ENCODE results near the gene BUD31.

Gene BUD31

GRCh38 chr7:99420213-99420612 lies 11.4 kb downstream of the BUD31 start:
- no peak for DNase-seq (ENCODE audit: low read depth)
- H3K4me3 ChIP-seq (ENCODE audit: low read depth, low read length): no peak overlapping the region
- no peak for TF ChIP-seq CTCF (IDR thresholded peaks at IDR 0.05; ENCODE audit: low read depth, low read length, missing control alignments)
- in situ Hi-C loops (cut with HindIII; ENCODE audit: low sequenced_read_pairs): no loop called here

- in situ Hi-C loops (cut with HindIII; ENCODE audit: low sequenced_read_pairs): no loop called here
- TF ChIP-seq CTCF (IDR thresholded peaks at IDR 0.05; ENCODE audit: low read depth, low read length, missing control alignments): no peak
- no peak overlapping the region for H3K4me3 ChIP-seq (ENCODE audit: low read depth, low read length)
- no peak for DNase-seq (ENCODE audit: low read depth)
Observed at GRCh38 chr7:99420986-99421385, 12.2 kb downstream of the BUD31 start.

- in situ Hi-C loops (cut with HindIII; ENCODE audit: low sequenced_read_pairs): no loop called here
- no peak overlapping the region for H3K4me3 ChIP-seq (ENCODE audit: low read depth, low read length)
Observed at GRCh38 chr7:99422186-99422585, 13.4 kb downstream of the BUD31 start.

GRCh38 chr7:99422625-99423024 lies 13.9 kb downstream of the BUD31 start:
- no peak overlapping the region for H3K4me3 ChIP-seq (ENCODE audit: low read depth, low read length)
- DNase-seq (ENCODE audit: low read depth): no peak
- in situ Hi-C loops (cut with HindIII; ENCODE audit: low sequenced_read_pairs): no loop called here
- TF ChIP-seq CTCF (IDR thresholded peaks at IDR 0.05; ENCODE audit: low read depth, low read length, missing control alignments): no peak

More at GRCh38 chr7:99422186-99422585, 13.4 kb downstream of the BUD31 start:
- no peak for DNase-seq (ENCODE audit: low read depth)
- no peak for TF ChIP-seq CTCF (IDR thresholded peaks at IDR 0.05; ENCODE audit: low read depth, low read length, missing control alignments)

GRCh38 chr7:99424932-99425730 lies 16.4 kb downstream of the BUD31 start:
- in situ Hi-C loops (cut with HindIII; ENCODE audit: low sequenced_read_pairs): no loop called here
- TF ChIP-seq CTCF (IDR thresholded peaks at IDR 0.05; ENCODE audit: low read depth, low read length, missing control alignments): no peak
- no peak overlapping the region for H3K4me3 ChIP-seq (ENCODE audit: low read depth, low read length)
- DNase-seq (ENCODE audit: low read depth): no peak

- no peak for TF ChIP-seq CTCF (IDR thresholded peaks at IDR 0.05; ENCODE audit: low read depth, low read length, missing control alignments)
- no peak for DNase-seq (ENCODE audit: low read depth)
- in situ Hi-C loops (cut with HindIII; ENCODE audit: low sequenced_read_pairs): no loop called here
- H3K4me3 ChIP-seq (ENCODE audit: low read depth, low read length): no peak overlapping the region
Observed at GRCh38 chr7:99428972-99429566, 20.3 kb downstream of the BUD31 start.
